ENCODE data around the gene YWHAQ.

- TF ChIP-seq CTCF (IDR thresholded peaks at IDR 0.05) (no peak), POLR2A (IDR thresholded peaks at IDR 0.05) (no peak)
Measured at GRCh38 chr2:9646196-9647030, 15.6 kb upstream of the YWHAQ start.

All from breast epithelium (tissue), 3 donors.